HG03196 (cell line): ENCODE data around the gene LRRK1.

ENCODE experiments used
- ATAC-seq: cut with Tn5 transposase; IDR thresholded peaks from one replicate; pipeline ENCODE4 v1.9.1; 2021; ENCODE audit not compliant: unreplicated experiment

LRRK1 gene

GRCh38 chr15:101036189-101036588 lies 117.0 kb downstream of the LRRK1 start:
- no peak for ATAC-seq

GRCh38 chr15:101037090-101037830 lies 118.1 kb downstream of the LRRK1 start:
- no peak for ATAC-seq

- ATAC-seq = no peak
Observed at GRCh38 chr15:101038327-101039003, 119.3 kb downstream of the LRRK1 start.

GRCh38 chr15:101039461-101039860 lies 120.3 kb downstream of the LRRK1 start:
- no peak for ATAC-seq

- ATAC-seq = no peak
Observed at GRCh38 chr15:101042320-101042719, 123.2 kb downstream of the LRRK1 start.

- no peak for ATAC-seq
Observed at GRCh38 chr15:101043011-101043410, 123.9 kb downstream of the LRRK1 start.

- ATAC-seq = no peak
Observed at GRCh38 chr15:101043911-101044624, 124.9 kb downstream of the LRRK1 start.

GRCh38 chr15:101044625-101045235 lies 125.6 kb downstream of the LRRK1 start:
- ATAC-seq = no peak

- ATAC-seq = no peak
Observed at GRCh38 chr15:101045236-101045646, 126.1 kb downstream of the LRRK1 start.

- no peak for ATAC-seq
Observed at GRCh38 chr15:101045835-101046691, 126.9 kb downstream of the LRRK1 start.

GRCh38 chr15:101046826-101047225 lies 127.7 kb downstream of the LRRK1 start:
- no peak for ATAC-seq

- ATAC-seq = no peak
Observed at GRCh38 chr15:101047301-101047781, 128.2 kb downstream of the LRRK1 start.

- ATAC-seq = no peak
Observed at GRCh38 chr15:101048176-101048575, 129.0 kb downstream of the LRRK1 start.

GRCh38 chr15:101048581-101049030 lies 129.4 kb downstream of the LRRK1 start:
- no peak for ATAC-seq

- ATAC-seq = no peak
Observed at GRCh38 chr15:101049282-101049681, 130.1 kb downstream of the LRRK1 start.

GRCh38 chr15:101049856-101050622 lies 130.9 kb downstream of the LRRK1 start:
- no peak for ATAC-seq

- ATAC-seq = no peak
Observed at GRCh38 chr15:101050623-101051290, 131.6 kb downstream of the LRRK1 start.

- no peak for ATAC-seq
Observed at GRCh38 chr15:101051291-101052030, 132.3 kb downstream of the LRRK1 start.
